Measurements from ENCODE around the gene SGCB.

SGCB gene

GRCh38 chr4:52037689-52038102 lies 403 bp downstream of the SGCB start:
- Histone ChIP-seq H3K4me3 (ENCODE audit: insufficient read depth in 1 of 2, low read depth in 1 of 2, low read length in 2 of 2) (peak overlapping the region; percentile 79 to 89), H3K18ac (ENCODE audit: low read depth in 1 of 2, low read length in 2 of 2) (peak overlapping the region; percentile 74 to 97), H2AFZ (ENCODE audit: low read depth, low read length) (peak overlapping the region; percentile 90), H4K8ac (ENCODE audit: low read length) (peak overlapping the region; percentile 97), H3K23ac (ENCODE audit: low read length in 2 of 2) (no peak overlapping the region), H2BK5ac (ENCODE audit: low read depth, low read length, poor library complexity, severe bottlenecking) (no peak overlapping the region), H4K91ac (ENCODE audit: low read length) (no peak overlapping the region), H3K27ac (ENCODE audit: low read length, poor library complexity, severe bottlenecking) (no peak overlapping the region), H3K4me1 (ENCODE audit: control insufficient read depth, insufficient read depth, low read depth, low read length) (peaks cover 3% of the 10 kb centered on the region), H3K9me3 (ENCODE audit: control insufficient read depth, low read length) (no peaks in the 10 kb centered on the region), H2AK5ac (ENCODE audit: low read length, severe bottlenecking) (no peak overlapping the region), H2BK12ac (ENCODE audit: low read length in 2 of 2) (no peak overlapping the region), H2BK120ac (ENCODE audit: low read depth, low read length) (peak overlapping the region; percentile 97), H3K14ac (ENCODE audit: low read length in 2 of 2) (peak overlapping the region; percentile 62 to 82), H3K36me3 (ENCODE audit: control insufficient read depth in 1 of 2, insufficient read depth in 2 of 2, low read depth in 1 of 2, low read length in 2 of 2) (peaks cover 0 to 23% of the 10 kb centered on the region in 2 experiments), H3K79me1 (replicated peaks; ENCODE audit: low read length, poor library complexity, severe bottlenecking) (peaks cover 6% of the 10 kb centered on the region), H3K27me3 (ENCODE audit: control insufficient read depth in 1 of 2, insufficient read depth in 1 of 2, low read length in 2 of 2) (peaks cover 12 to 13% of the 10 kb centered on the region in 2 experiments), H3K4me2 (ENCODE audit: low read length, poor library complexity, severe bottlenecking) (peak overlapping the region; percentile 56), H2BK15ac (ENCODE audit: low read depth, poor library complexity, severe bottlenecking) (no peak overlapping the region), H3K4ac (ENCODE audit: low read depth in 1 of 2, low read length in 2 of 2) (peak overlapping the region in 1 of 2 experiments; percentile 95), H3K9ac (ENCODE audit: low read length) (peak overlapping the region; percentile 89)
- 2% methylated on average over 12 of the region's 25 CpGs for WGBS
- DNase-seq, result peak; percentile 48

GRCh38 chr4:52036886-52037530 lies 1.1 kb downstream of the SGCB start:
- Histone ChIP-seq H2BK15ac (ENCODE audit: low read depth, poor library complexity, severe bottlenecking) (no peak overlapping the region), H3K27ac (ENCODE audit: low read length, poor library complexity, severe bottlenecking) (no peak overlapping the region), H3K9me3 (ENCODE audit: control insufficient read depth, low read length) (no peaks in the 10 kb centered on the region), H2BK120ac (ENCODE audit: low read depth, low read length) (no peak overlapping the region), H3K18ac (ENCODE audit: low read depth in 1 of 2, low read length in 2 of 2) (no peak overlapping the region), H2BK5ac (ENCODE audit: low read depth, low read length, poor library complexity, severe bottlenecking) (no peak overlapping the region), H3K36me3 (ENCODE audit: control insufficient read depth in 1 of 2, insufficient read depth in 2 of 2, low read depth in 1 of 2, low read length in 2 of 2) (peaks cover 0 to 29% of the 10 kb centered on the region in 2 experiments), H4K91ac (ENCODE audit: low read length) (no peak overlapping the region), H2BK12ac (ENCODE audit: low read length in 2 of 2) (no peak overlapping the region), H2AFZ (ENCODE audit: low read depth, low read length) (no peak overlapping the region), H3K4me1 (ENCODE audit: control insufficient read depth, insufficient read depth, low read depth, low read length) (peaks cover 3% of the 10 kb centered on the region), H4K8ac (ENCODE audit: low read length) (no peak overlapping the region), H3K4me2 (ENCODE audit: low read length, poor library complexity, severe bottlenecking) (no peak overlapping the region), H3K4me3 (ENCODE audit: insufficient read depth in 1 of 2, low read depth in 1 of 2, low read length in 2 of 2) (peak overlapping the region in 1 of 2 experiments; percentile 89), H3K27me3 (ENCODE audit: control insufficient read depth in 1 of 2, insufficient read depth in 1 of 2, low read length in 2 of 2) (peaks cover 6 to 8% of the 10 kb centered on the region in 2 experiments), H3K14ac (ENCODE audit: low read length in 2 of 2) (no peak overlapping the region), H2AK5ac (ENCODE audit: low read length, severe bottlenecking) (no peak overlapping the region), H3K9ac (ENCODE audit: low read length) (peak overlapping the region; percentile 89), H3K23ac (ENCODE audit: low read length in 2 of 2) (no peak overlapping the region), H3K79me1 (replicated peaks; ENCODE audit: low read length, poor library complexity, severe bottlenecking) (peaks cover 6% of the 10 kb centered on the region), H3K4ac (ENCODE audit: low read depth in 1 of 2, low read length in 2 of 2) (no peak overlapping the region)
- WGBS, result 92% methylated on average over 4 of the region's 7 CpGs
- no peak for DNase-seq

GRCh38 chr4:52035190-52035589 lies 2.9 kb downstream of the SGCB start:
- no peak overlapping the region for H4K8ac ChIP-seq (ENCODE audit: low read length)
- no peak overlapping the region for H4K91ac ChIP-seq (ENCODE audit: low read length)
- WGBS, result no CpG with 5 or more reads among the region's 2 CpGs

GRCh38 chr4:52032005-52032404 lies 6.1 kb downstream of the SGCB start:
- Histone ChIP-seq H3K18ac (ENCODE audit: low read depth in 1 of 2, low read length in 2 of 2) (no peak overlapping the region), H3K23ac (ENCODE audit: low read length in 2 of 2) (no peak overlapping the region), H2AK5ac (ENCODE audit: low read length, severe bottlenecking) (no peak overlapping the region), H3K36me3 (ENCODE audit: control insufficient read depth in 1 of 2, insufficient read depth in 2 of 2, low read depth in 1 of 2, low read length in 2 of 2) (peaks cover 0 to 72% of the 10 kb centered on the region in 2 experiments), H3K9ac (ENCODE audit: low read length) (no peak overlapping the region), H2AFZ (ENCODE audit: low read depth, low read length) (no peak overlapping the region), H2BK5ac (ENCODE audit: low read depth, low read length, poor library complexity, severe bottlenecking) (no peak overlapping the region), H4K8ac (ENCODE audit: low read length) (no peak overlapping the region), H2BK120ac (ENCODE audit: low read depth, low read length) (no peak overlapping the region), H3K4me2 (ENCODE audit: low read length, poor library complexity, severe bottlenecking) (no peak overlapping the region), H3K14ac (ENCODE audit: low read length in 2 of 2) (no peak overlapping the region), H3K27ac (ENCODE audit: low read length, poor library complexity, severe bottlenecking) (no peak overlapping the region), H2BK12ac (ENCODE audit: low read length in 2 of 2) (no peak overlapping the region), H3K27me3 (ENCODE audit: control insufficient read depth in 1 of 2, insufficient read depth in 1 of 2, low read length in 2 of 2) (no peaks in the 10 kb centered on the region), H3K4me3 (ENCODE audit: insufficient read depth in 1 of 2, low read depth in 1 of 2, low read length in 2 of 2) (no peak overlapping the region), H3K4me1 (ENCODE audit: control insufficient read depth, insufficient read depth, low read depth, low read length) (no peaks in the 10 kb centered on the region), H2BK15ac (ENCODE audit: low read depth, poor library complexity, severe bottlenecking) (no peak overlapping the region), H3K79me1 (replicated peaks; ENCODE audit: low read length, poor library complexity, severe bottlenecking) (peaks cover 12% of the 10 kb centered on the region), H3K4ac (ENCODE audit: low read depth in 1 of 2, low read length in 2 of 2) (no peak overlapping the region), H4K91ac (ENCODE audit: low read length) (no peak overlapping the region), H3K9me3 (ENCODE audit: control insufficient read depth, low read length) (no peaks in the 10 kb centered on the region)
- no CpG with 5 or more reads among the region's 1 CpG for WGBS
- no peak for DNase-seq

More at GRCh38 chr4:52035190-52035589, 2.9 kb downstream of the SGCB start:
- Histone ChIP-seq H2BK15ac (ENCODE audit: low read depth, poor library complexity, severe bottlenecking) (no peak overlapping the region), H3K4me3 (ENCODE audit: insufficient read depth in 1 of 2, low read depth in 1 of 2, low read length in 2 of 2) (no peak overlapping the region), H3K27me3 (ENCODE audit: control insufficient read depth in 1 of 2, insufficient read depth in 1 of 2, low read length in 2 of 2) (no peaks in the 10 kb centered on the region), H2BK120ac (ENCODE audit: low read depth, low read length) (no peak overlapping the region), H3K27ac (ENCODE audit: low read length, poor library complexity, severe bottlenecking) (no peak overlapping the region), H2BK12ac (ENCODE audit: low read length in 2 of 2) (no peak overlapping the region), H3K4me2 (ENCODE audit: low read length, poor library complexity, severe bottlenecking) (no peak overlapping the region), H3K18ac (ENCODE audit: low read depth in 1 of 2, low read length in 2 of 2) (no peak overlapping the region), H2AK5ac (ENCODE audit: low read length, severe bottlenecking) (no peak overlapping the region), H3K9me3 (ENCODE audit: control insufficient read depth, low read length) (no peaks in the 10 kb centered on the region), H3K14ac (ENCODE audit: low read length in 2 of 2) (no peak overlapping the region), H3K23ac (ENCODE audit: low read length in 2 of 2) (no peak overlapping the region), H2BK5ac (ENCODE audit: low read depth, low read length, poor library complexity, severe bottlenecking) (no peak overlapping the region), H3K9ac (ENCODE audit: low read length) (no peak overlapping the region), H2AFZ (ENCODE audit: low read depth, low read length) (no peak overlapping the region), H3K4ac (ENCODE audit: low read depth in 1 of 2, low read length in 2 of 2) (no peak overlapping the region), H3K79me1 (replicated peaks; ENCODE audit: low read length, poor library complexity, severe bottlenecking) (peaks cover 12% of the 10 kb centered on the region), H3K4me1 (ENCODE audit: control insufficient read depth, insufficient read depth, low read depth, low read length) (peaks cover 3% of the 10 kb centered on the region), H3K36me3 (ENCODE audit: control insufficient read depth in 1 of 2, insufficient read depth in 2 of 2, low read depth in 1 of 2, low read length in 2 of 2) (peaks cover 0 to 47% of the 10 kb centered on the region in 2 experiments)
- DNase-seq, result no peak

Measured in mesenchymal stem cell (in vitro differentiated cells and primary cell).